ENCODE data around the gene LMO1.

- TF ChIP-seq, protein P1, sequence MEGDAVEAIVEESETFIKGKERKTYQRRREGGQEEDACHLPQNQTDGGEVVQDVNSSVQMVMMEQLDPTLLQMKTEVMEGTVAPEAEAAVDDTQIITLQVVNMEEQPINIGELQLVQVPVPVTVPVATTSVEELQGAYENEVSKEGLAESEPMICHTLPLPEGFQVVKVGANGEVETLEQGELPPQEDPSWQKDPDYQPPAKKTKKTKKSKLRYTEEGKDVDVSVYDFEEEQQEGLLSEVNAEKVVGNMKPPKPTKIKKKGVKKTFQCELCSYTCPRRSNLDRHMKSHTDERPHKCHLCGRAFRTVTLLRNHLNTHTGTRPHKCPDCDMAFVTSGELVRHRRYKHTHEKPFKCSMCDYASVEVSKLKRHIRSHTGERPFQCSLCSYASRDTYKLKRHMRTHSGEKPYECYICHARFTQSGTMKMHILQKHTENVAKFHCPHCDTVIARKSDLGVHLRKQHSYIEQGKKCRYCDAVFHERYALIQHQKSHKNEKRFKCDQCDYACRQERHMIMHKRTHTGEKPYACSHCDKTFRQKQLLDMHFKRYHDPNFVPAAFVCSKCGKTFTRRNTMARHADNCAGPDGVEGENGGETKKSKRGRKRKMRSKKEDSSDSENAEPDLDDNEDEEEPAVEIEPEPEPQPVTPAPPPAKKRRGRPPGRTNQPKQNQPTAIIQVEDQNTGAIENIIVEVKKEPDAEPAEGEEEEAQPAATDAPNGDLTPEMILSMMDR (conservative IDR thresholded peaks at IDR 0.05; ENCODE audit: low read length), result no peak
- no peak for TF ChIP-seq EZH2phosphoT487 (IDR thresholded peaks at IDR 0.05; ENCODE audit: borderline replicate concordance, low read depth, low read length)
Measured at GRCh38 chr11:8206251-8207079, 57.2 kb downstream of the LMO1 start.

Measured in OCI-LY7 (cell line).